Esophagus squamous epithelium (tissue), 4 donors: ENCODE measurements around the gene CXCR1.

ENCODE experiments used
- CTCF ChIP-seq, 6 experiments: fragments of 450-650 bp in 4 of 6; fragments of 200-600 bp in 2 of 6; sonication (generic) in 2 of 6; IDR thresholded peaks; one replicate each; pipeline ENCODE4 v1.5.1; 2016 to 2019; ENCODE audit warnings: antibody characterized with exemption in 6 of 6, mild to moderate bottlenecking in 4 of 6, moderate library complexity in 4 of 6
- POLR2A ChIP-seq, 4 donors: fragments of 450-650 bp; IDR thresholded peaks; one replicate each; pipeline ENCODE4 v1.6.1; 2017; ENCODE audit warnings: antibody characterized with exemption in 4 of 4, mild to moderate bottlenecking in 4 of 4, moderate library complexity in 3 of 4

DNA sequence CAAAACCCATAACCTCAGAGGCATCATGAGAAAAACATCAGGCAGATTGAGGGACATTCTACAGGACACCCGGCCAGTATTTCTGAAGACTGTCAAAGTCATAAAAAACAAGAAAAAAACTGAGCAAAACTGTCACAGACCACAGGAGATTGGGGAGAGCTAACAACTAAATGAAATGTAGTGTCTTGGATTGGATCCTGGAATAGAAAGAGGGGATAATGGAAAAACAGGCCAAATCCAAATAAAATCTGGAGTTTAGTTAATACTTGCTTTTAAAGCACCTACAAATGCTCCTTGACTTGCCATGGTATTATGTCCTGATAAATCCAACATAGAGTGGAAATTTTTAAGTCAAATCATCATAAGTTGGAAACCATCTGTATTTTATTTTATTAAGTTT is 17.6 kb upstream of the CXCR1 start:
- no peak for TF ChIP-seq POLR2A (IDR thresholded peaks at IDR 0.05)
- TF ChIP-seq CTCF (IDR thresholded peaks at IDR 0.05) = no peak
